ENCODE data around the gene ITPA.

DNA sequence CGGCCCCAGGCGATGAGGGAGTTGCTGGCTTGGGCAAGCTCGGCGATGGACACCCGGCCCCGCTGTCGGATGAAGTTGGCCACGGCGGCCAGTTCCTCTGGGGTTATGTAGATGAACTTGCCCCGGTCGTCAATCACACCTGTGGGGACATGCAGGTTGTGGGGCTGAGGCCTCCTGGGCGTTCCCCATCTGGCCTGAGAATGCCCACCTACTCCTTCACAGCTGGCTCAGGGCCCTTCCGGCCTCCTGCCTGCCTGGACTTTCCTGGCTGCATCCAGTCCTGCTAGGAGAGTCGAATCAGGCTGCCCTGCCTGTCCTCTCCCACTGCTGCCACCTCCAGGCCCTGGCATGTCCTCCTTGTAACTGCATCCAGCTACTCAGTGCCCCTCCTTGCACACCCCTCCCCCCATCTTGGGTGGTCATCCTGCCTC, 18.6 kb upstream of the ITPA start:
- TF ChIP-seq RAD21 (IDR thresholded peaks at IDR 0.05; ENCODE audit: low read depth) (no peak), YY1 (IDR thresholded peaks at IDR 0.05; ENCODE audit: extremely low read depth, insufficient replicate concordance, low read depth, low read length) (no peak), EZH2 (IDR thresholded peaks at IDR 0.05) (no peak), POLR2A (IDR thresholded peaks at IDR 0.05; ENCODE audit: borderline replicate concordance, extremely low read depth, insufficient read depth, insufficient read length) (no peak), ELF1 (IDR thresholded peaks at IDR 0.05; ENCODE audit: borderline replicate concordance, low read depth) (no peak)
- TF ChIP-seq, protein P1, sequence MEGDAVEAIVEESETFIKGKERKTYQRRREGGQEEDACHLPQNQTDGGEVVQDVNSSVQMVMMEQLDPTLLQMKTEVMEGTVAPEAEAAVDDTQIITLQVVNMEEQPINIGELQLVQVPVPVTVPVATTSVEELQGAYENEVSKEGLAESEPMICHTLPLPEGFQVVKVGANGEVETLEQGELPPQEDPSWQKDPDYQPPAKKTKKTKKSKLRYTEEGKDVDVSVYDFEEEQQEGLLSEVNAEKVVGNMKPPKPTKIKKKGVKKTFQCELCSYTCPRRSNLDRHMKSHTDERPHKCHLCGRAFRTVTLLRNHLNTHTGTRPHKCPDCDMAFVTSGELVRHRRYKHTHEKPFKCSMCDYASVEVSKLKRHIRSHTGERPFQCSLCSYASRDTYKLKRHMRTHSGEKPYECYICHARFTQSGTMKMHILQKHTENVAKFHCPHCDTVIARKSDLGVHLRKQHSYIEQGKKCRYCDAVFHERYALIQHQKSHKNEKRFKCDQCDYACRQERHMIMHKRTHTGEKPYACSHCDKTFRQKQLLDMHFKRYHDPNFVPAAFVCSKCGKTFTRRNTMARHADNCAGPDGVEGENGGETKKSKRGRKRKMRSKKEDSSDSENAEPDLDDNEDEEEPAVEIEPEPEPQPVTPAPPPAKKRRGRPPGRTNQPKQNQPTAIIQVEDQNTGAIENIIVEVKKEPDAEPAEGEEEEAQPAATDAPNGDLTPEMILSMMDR (IDR thresholded peaks at IDR 0.05 in 2 of 3, conservative IDR thresholded peaks at IDR 0.05 in 1 of 3; ENCODE audit: borderline replicate concordance in 1 of 3, insufficient read depth in 1 of 3, low read depth in 2 of 3, low read length in 2 of 3): no peak
- TF ChIP-seq, protein P2, sequence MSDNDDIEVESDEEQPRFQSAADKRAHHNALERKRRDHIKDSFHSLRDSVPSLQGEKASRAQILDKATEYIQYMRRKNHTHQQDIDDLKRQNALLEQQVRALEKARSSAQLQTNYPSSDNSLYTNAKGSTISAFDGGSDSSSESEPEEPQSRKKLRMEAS (IDR thresholded peaks at IDR 0.05): no peak

Measured in HCT116 (cell line).